Ovary (tissue), 9 donors: ENCODE data around the gene MAP2K2. TPM values are rescaled to one million over a fixed set of nuclear protein-coding genes. Genes with fewer than 3 reads are reported as not detected.

Experiments
- DNase-seq, 5 donors: peaks; one replicate each; pipeline ENCODE4 v3.0.0-alpha.2; 2019 to 2020
- H3K27ac ChIP-seq, 2 donors: fragments of 200-600 bp; one replicate each; pipeline versions ENCODE4 v1.5.1 to v1.8.0; 2019 to 2022
- H3K27me3 ChIP-seq: fragments of 200-600 bp; one replicate; pipeline ENCODE4 v1.8.0; 2022
- H3K36me3 ChIP-seq: fragments of 200-600 bp; sonication (generic); one replicate; pipeline ENCODE4 v1.5.1; 2019
- H3K4me1 ChIP-seq: one replicate; pipeline ENCODE4 v1.8.1; 2013; ENCODE audit warnings: mild to moderate bottlenecking, moderate library complexity; ENCODE audit not compliant: insufficient read depth
- H3K4me3 ChIP-seq: fragments of 200-600 bp; sonication (generic); one replicate; pipeline ENCODE4 v1.5.1; 2017
- H3K9me3 ChIP-seq, 2 donors: fragments of 200-600 bp in 1 of 2; sonication (generic) in 1 of 2; one replicate each; pipeline versions ENCODE4 v1.5.1 to v1.8.1; 2013 to 2019; ENCODE audit warnings: mild to moderate bottlenecking in 1 of 2, moderate library complexity in 1 of 2
- EP300 ChIP-seq: sonication (generic); formaldehyde crosslinking; IDR thresholded peaks from one replicate; pipeline ENCODE4 v1.6.1; 2017; ENCODE audit warnings: antibody characterized with exemption
- POLR2A ChIP-seq: fragments of 450-650 bp; IDR thresholded peaks from one replicate; pipeline ENCODE4 v1.6.1; 2017; ENCODE audit warnings: antibody characterized with exemption, mild to moderate bottlenecking, moderate library complexity
- WGBS, 3 donors: extraction: QIAGEN DNeasy Blood & Tissue Kit in 1 of 3; methylation state at CpG; one replicate each; pipeline versions ENCODE4 v1.1.5 to v1.1.7; 2013 to 2017; 5-methylcytosine and 5-hydroxymethylcytosine counted together
- intact Hi-C, 4 donors: fragments of 100-400 bp; cut with DNase I; formaldehyde crosslinking; loops; one replicate each; pipeline versions ENCODE4 v1.11.0 to v1.15.1; 2022 to 2023
- polyA plus RNA-seq, 2 donors: library from polyadenylated mRNA; stranded (reverse); fragments of 200-250 nt in 1 of 2; fragments of 350-450 nt in 1 of 2; fragmentation: Illumina TruSeq in 1 of 2; extraction: RNeasy Lipid Tissue Mini Kit (QIAGEN cat#74804) in 1 of 2; gene quantifications; one replicate each; pipeline ENCODE4 v1.2.3, GENCODE V29; 2013 to 2014
- total RNA-seq, 7 donors: library from RNA; depleted of rRNA in 2 of 7; stranded (reverse); fragments of >200 nt in 2 of 7; fragmentation: NEBNext Ultra II Directional in 3 of 7; extraction: Animal tissue kit (Norgen Biotek cat#: 25700) in 3 of 7; gene quantifications; one replicate each; pipeline versions ENCODE4 v1.1.0 to v1.2.4, GENCODE V29; 2016 to 2023
- TF ChIP-seq, protein P1 (sequence below), 3 donors: fragments of 450-650 bp in 2 of 3; fragments of 200-600 bp in 1 of 3; IDR thresholded peaks; one replicate each; pipeline versions ENCODE4 v1.5.1 to v1.8.0; 2016 to 2022; ENCODE audit warnings: antibody characterized with exemption in 3 of 3, mild to moderate bottlenecking in 1 of 3
- donor health status: DM: no; HTN: no; CAD: no; lungs with moderate emphysema.
- donor health status: DM: no; HTN: no; CAD: no.
- donor health status: Bipolar disorder and iron deficiency.
- donor health status: DM: yes; HTN: yes; CAD: no.
- donor health status: DM: no; HTN: no; CAD: no.
- donor health status: DM: yes; HTN: yes; CAD: no.

MAP2K2 gene
- total and polyA plus RNA-seq, 9 donors, result 39.9 to 136 (median 116) TPM

DNA sequence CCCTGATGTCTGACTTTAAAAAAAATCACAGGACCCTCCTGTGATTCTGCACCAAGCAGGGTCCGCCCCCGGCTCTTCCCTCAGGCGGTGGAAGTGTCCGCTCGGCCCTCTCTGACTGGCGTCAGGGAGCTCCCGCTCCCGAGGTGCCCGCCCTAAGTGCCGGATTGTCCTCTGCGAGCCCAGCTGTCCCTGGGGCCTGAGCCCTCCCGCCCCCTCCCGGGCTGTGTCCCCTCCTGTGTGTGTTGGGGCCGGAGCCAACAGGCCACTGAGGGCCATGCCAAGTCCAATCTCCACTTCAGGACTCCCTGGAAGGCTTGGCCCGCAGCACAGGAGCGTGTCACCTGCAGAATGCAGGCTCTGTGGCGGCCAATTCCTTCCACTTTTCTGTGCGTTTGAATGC is 25.4 kb downstream of the MAP2K2 start:
- DNase-seq, result no peak
- WGBS, 3 donors, result 80 to 86% (median 83%) methylated on average over 16 to 18 of the region's 18 CpGs
- no peak for TF ChIP-seq POLR2A
- TF ChIP-seq, protein P1, sequence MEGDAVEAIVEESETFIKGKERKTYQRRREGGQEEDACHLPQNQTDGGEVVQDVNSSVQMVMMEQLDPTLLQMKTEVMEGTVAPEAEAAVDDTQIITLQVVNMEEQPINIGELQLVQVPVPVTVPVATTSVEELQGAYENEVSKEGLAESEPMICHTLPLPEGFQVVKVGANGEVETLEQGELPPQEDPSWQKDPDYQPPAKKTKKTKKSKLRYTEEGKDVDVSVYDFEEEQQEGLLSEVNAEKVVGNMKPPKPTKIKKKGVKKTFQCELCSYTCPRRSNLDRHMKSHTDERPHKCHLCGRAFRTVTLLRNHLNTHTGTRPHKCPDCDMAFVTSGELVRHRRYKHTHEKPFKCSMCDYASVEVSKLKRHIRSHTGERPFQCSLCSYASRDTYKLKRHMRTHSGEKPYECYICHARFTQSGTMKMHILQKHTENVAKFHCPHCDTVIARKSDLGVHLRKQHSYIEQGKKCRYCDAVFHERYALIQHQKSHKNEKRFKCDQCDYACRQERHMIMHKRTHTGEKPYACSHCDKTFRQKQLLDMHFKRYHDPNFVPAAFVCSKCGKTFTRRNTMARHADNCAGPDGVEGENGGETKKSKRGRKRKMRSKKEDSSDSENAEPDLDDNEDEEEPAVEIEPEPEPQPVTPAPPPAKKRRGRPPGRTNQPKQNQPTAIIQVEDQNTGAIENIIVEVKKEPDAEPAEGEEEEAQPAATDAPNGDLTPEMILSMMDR (IDR thresholded peaks at IDR 0.05), result no peak
- intact Hi-C loops, result no loop called here
- H3K9me3 ChIP-seq, result no peaks in the 10 kb centered on the region
- H3K4me1 ChIP-seq, result no peaks in the 10 kb centered on the region
- H3K36me3 ChIP-seq, result no peaks in the 10 kb centered on the region
- no peak overlapping the region for H3K4me3 ChIP-seq
- no peaks in the 10 kb centered on the region for H3K27me3 ChIP-seq
- H3K27ac ChIP-seq, result no peak overlapping the region

DNA sequence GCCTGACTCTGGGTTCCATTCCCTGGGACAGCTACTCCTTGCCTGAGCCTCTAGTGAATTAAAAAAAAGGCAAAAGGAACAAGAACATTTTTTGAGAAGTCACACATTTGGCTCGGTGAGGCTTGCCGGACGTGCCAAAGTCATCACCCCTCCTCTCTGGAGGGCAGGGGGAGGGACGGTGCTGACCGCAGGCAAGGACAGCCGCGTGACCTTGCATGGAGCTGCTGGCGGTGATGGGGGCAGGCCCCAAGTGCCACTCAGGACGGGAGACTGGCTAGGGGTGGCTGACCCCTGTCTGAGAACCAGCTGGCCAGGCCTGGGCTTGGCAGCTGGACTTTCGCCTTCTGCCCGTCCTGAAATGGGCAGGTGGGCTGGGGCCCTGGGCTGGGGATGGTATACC is 26.4 kb downstream of the MAP2K2 start:
- no peaks in the 10 kb centered on the region for H3K9me3 ChIP-seq
- H3K27me3 ChIP-seq, result no peaks in the 10 kb centered on the region
- TF ChIP-seq, protein P1 (IDR thresholded peaks at IDR 0.05), result no peak
- no peak for TF ChIP-seq POLR2A
- H3K27ac ChIP-seq, result peak overlapping the region in 1 of 2 donors; percentile 69
- intact Hi-C loops, result no loop called here
- peak in 4 of 5 donors; percentile 53 to 67 (median 60) for DNase-seq
- H3K4me1 ChIP-seq, result no peaks in the 10 kb centered on the region
- WGBS, 3 donors, result 23 to 39% (median 38%) methylated on average over 11 of the region's 11 CpGs
- H3K4me3 ChIP-seq, result no peak overlapping the region
- no peaks in the 10 kb centered on the region for H3K36me3 ChIP-seq

DNA sequence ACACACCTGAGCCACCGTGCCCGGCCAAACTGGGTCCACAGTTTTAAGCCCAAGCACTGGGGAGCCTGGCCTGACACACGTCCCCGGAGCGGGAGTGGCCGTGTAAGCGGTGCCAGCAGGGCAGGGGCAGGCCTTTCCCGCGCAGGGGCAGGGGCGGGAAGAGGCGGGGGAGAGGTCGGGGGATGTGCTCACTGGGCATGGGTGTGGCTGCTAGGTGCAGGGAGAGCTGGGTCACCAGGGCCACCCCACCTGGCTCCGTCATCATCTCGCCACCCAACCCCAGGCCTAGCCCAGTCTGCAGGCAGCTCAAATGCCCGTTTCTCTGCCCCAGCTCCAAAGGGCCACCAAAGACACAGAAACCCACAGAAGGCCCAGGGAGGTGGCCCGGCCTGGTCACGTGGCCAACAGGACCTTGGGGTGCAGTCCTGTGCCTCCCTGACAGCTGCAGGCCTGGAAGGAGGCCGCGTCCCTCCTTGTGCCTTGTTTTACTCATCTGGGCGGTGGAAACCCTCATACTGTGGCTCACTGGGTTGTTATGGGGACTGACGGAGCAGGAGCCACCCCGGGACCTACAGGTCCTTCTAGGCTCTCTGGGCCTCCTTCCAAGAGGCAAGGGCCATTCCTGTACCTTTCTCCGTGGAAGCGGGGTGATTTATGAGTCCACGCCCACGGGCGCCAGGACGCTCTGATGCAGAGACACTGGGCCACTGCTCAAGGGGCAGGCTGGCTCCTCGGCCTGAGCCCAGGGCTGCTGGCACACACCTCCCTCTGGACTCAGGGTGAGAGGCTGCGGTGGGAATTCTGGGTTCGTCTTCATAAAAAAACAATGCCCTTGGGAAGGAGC is 27.7 kb downstream of the MAP2K2 start:
- Histone ChIP-seq H3K9me3 (no peaks in the 10 kb centered on the region), H3K4me3 (no peak overlapping the region), H3K36me3 (no peaks in the 10 kb centered on the region), H3K27ac (no peak overlapping the region), H3K27me3 (no peaks in the 10 kb centered on the region), H3K4me1 (no peaks in the 10 kb centered on the region)
- 87 to 89% (median 88%) methylated on average over 31 of the region's 31 CpGs for WGBS, 3 donors
- TF ChIP-seq, protein P1 (IDR thresholded peaks at IDR 0.05), result no peak
- TF ChIP-seq EP300 (no peak), POLR2A (no peak)
- DNase-seq, result no peak
- intact Hi-C loops, result no loop called here

DNA sequence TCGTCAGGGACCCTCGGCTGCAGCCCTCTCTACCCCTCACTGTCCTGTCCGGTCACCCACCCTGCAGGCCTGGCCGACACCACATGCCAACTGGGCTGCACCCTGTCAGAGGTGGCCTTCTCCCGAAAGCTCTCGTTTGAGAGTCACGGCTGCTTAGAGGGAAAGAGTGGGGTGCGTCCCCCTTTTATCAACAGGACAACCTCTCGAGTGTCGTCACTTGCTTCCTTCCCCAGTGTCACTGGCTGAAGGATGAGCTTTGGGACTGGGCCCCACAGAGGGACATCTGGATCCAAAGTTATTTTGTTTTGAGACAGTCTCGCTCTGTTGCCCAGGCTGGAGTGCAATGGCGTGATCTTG is 28.5 kb downstream of the MAP2K2 start:
- TF ChIP-seq EP300 (no peak), POLR2A (no peak)
- TF ChIP-seq, protein P1 (IDR thresholded peaks at IDR 0.05), result no peak
- DNase-seq, result no peak
- Histone ChIP-seq H3K27ac (no peak overlapping the region), H3K27me3 (no peaks in the 10 kb centered on the region), H3K4me1 (no peaks in the 10 kb centered on the region), H3K9me3 (no peaks in the 10 kb centered on the region), H3K36me3 (no peaks in the 10 kb centered on the region), H3K4me3 (no peak overlapping the region)
- intact Hi-C loops, result no loop called here
- WGBS, 3 donors, result 92 to 95% (median 95%) methylated on average over 12 of the region's 12 CpGs
